HG03175 (cell line): ENCODE data around the gene TLR3.

ENCODE experiments used
- ATAC-seq: cut with Tn5 transposase; IDR thresholded peaks from one replicate; pipeline ENCODE4 v1.9.1; 2021; ENCODE audit warnings: mild to moderate bottlenecking, moderate library complexity; ENCODE audit not compliant: unreplicated experiment

Gene TLR3

DNA sequence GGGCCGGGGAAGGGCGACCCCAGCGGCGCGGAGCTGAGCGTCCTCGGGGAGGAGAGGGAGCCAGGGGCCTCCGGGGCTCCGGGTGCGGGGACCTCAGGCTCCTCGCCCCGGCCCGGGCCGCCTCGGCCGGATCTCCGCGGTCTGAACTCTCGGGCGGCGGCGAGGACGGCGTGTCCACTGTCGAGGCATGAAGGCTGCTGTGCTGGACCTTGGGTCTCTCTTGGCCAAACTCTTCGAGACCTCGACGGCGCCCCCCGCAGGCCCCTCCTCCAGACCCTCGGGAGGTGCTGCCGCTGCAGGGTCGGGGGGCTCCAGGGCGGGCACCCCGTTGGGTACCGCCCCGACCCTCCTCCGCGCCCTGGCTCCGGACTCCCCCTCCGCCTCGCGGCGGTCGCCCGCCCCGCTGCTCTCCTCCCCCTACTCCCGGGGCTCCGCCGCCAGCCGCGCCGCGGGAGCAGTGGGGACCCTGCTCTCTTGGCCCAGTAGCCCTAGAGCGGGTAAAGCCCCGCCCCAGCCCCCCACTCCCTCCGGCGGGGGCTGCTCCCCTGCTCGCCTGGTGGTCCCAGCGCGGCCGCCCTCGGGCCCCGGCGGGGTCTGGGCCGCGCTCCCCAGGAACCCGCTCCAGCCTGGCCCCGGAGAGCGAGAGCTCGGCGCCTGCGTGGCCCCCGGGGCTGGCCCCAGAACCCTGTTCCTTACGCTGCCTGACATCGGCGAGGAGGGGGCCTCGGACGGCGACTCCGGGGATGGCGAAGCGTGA, 36.1 kb downstream of the TLR3 start:
- peak; percentile 35 for ATAC-seq

DNA sequence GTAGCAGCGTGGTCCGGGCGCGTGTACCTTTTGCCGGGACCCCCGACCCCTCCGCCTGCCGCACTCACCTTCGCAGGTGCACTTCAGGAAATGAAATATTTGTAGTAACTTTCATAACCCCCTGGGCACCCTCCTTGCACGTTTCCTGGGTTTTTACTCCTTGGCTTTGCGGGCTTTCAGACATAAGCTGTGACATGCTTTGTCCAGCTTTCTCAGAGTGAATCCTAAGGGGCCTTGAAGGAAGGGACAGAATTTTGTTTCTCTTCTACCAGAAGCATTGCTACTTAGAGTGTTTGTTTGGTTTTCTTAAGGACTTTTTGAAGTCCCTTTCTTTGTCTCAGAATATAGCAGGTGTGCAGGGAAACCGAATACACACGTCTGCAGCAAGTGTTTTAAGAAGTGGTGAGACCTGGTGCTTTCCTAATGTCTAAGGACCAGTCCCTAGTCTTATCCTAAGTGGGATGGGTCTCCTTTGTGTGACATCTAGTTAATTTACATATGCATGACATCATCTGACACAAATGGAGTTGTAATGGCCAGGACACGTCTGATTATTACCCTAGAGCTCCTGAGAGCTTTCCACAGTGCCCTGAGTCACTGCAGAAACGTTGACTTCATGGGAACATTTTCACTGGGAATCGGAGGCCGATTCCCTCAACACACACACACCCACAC, 36.8 kb downstream of the TLR3 start:
- ATAC-seq = peak; percentile 6

- ATAC-seq = no peak
Observed at GRCh38 chr4:186107947-186108346, 39.0 kb downstream of the TLR3 start.

DNA sequence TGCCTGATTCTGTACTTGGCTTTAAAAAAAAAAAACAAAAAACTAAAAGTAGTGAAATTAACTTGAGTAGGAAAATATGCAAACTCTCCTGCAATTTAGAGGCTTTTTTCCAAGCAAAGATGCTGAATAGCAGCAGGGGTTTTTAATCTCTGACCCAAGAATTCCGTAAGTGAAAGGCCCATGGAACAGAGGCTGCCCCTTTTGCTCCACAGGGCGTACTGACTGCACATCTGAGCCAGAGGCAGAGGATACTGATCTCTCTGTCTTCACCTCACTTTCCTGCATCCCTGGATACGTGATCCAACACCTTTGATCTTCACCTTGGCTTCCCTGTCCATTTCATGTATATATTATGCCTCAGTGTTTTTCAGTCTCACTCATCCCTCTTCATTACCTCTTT, 39.4 kb downstream of the TLR3 start:
- ATAC-seq = no peak

DNA sequence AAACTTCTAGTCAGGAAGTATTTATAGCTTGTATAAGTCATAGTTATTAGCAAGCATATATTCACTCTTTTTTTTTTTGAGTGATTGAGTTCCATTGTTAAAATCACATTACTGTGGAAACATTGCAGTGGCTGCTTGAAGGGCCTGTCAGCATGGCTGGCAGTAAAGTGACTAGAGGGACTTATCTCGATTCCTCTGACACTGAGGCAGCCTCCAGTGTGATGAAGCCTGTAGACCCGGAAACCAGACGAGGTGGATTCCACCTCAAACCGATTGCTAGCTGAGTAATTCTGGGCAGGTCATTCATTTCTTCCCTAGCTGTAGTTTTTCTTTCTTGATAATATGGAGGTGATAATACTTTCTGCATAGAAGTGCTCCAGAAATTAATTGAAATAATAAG, 40.3 kb downstream of the TLR3 start:
- no peak for ATAC-seq

DNA sequence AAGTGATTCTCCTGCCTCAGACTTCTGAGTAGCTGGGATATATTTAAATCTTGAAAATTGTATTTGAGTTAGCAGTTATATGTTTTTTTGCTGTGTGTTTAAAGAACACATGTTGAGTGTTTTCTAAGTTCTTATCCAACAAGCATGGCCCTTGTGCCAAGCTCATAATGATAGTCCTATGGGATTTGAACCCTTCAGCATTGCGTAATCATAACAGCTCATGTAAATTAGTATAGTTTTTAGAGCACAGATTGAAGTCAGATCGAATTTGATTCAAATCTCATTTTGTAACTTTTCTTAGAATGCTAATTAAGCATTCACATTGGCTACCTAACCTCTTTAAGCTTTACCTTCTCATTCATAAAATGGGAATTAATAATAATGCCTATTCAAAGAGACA, 47.7 kb downstream of the TLR3 start:
- ATAC-seq = no peak

GRCh38 chr4:186118582-186118981, 49.6 kb downstream of the TLR3 start:
- ATAC-seq = no peak

- ATAC-seq = no peak
Observed at GRCh38 chr4:186121057-186121456, 52.1 kb downstream of the TLR3 start.

- no peak for ATAC-seq
Observed at GRCh38 chr4:186128842-186129241, 59.9 kb downstream of the TLR3 start.

DNA sequence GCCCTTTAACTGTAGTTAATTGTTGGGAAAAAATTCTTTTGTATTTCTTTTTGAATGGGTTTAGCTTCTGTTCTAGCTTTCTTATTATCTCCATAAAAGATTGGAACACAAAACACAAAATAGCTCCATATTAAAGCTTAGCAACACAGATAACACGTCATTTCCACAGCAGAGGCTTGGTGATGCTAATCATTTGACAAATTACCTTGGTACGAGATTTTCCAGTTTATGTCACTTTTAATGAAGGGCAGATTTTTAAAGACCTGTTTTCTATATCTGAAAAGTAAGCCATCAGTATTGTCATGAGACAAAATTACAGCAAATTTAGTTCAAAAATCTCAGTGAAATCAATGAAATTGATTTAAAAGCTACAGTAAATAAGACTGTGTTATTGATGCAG, 63.0 kb downstream of the TLR3 start:
- no peak for ATAC-seq

DNA sequence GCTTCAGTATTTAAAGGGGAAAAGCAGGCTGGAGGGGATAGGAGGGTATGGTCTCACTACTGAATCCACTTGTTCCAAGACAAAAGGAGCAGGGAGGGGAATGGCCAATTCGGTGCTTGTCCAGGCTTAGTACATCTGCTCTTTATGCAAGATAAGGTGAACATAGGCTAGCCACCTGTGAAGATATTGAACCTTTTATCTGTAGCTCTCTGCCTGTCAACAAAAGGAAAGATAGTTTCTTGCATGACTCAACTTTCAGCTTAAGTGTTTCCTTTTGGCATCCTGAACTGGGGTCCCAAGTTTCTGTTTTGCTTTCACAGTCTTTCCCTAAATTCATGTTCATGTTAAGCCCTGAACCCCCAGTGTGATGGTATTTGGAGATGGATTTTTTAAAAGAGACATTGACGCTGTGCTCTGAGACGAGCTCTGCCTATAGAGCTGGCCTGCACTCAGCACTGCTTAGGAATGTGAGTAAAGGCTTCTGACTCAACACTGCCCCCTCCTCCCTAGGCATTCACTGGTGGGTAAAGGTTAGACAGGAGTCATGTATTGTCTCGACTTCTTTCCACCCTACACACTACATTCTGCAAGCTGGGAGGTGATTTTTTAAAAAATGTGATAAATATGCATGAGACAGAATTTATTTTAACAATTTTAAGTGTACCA, 63.8 kb downstream of the TLR3 start:
- ATAC-seq = no peak

DNA sequence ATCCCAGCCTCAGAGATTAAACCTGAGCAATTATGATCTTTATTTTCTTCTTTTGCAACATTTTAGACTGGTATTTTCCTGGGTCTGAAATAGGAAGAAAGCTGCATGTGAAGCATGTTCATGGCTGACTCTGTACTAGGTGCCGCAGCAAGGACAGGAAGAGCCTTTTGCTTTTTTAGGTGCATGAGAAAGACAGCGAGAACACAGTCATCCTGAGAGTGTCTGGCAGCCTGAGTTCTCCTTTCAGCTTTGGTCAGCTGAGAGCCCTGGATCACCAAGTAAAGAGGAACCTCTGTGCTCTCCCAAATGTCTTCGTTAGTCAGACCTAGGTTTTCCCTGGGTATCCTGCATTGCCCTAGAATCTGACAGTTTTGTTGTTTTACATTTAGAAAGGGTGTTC, 65.3 kb downstream of the TLR3 start:
- ATAC-seq = peak; percentile 99

DNA sequence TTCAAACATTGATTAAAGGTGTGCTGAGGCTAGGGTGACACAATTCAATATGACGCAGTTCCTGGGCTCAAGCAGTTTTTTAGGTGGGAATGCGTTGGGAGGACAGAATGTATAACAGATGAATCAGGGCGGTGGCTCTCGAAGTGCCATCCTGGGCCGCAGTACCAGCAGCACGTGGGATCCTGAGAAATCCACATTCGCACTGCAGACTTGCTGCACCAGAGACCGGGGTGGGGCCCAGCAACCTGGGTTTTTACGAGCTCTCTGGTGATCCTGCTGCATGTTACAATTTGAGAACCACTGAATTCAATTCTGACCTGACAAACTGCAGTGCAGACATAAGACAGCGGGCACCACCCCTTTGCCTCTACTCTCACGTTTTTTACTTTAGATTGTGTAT, 65.9 kb downstream of the TLR3 start:
- no peak for ATAC-seq

GRCh38 chr4:186137196-186137794, 68.3 kb downstream of the TLR3 start:
- peak; percentile 33 for ATAC-seq
